A549 (cell line): ENCODE measurements around the gene TAS2R30.

Experiments used
- CTCF ChIP-seq: fragments of >200 bp; sonication (Bioruptor Twin); formaldehyde crosslinking; IDR thresholded peaks from 3 replicates; pipeline ENCODE4 v1.5.1; 2016
- E2F6 ChIP-seq: IDR thresholded peaks from 2 replicates; pipeline ENCODE4 v1.6.1; 2012; ENCODE audit warnings: low read depth, borderline replicate concordance
- POLR2A ChIP-seq: IDR thresholded peaks from 2 replicates; pipeline ENCODE4 v1.6.1; 2012; ENCODE audit warnings: mild to moderate bottlenecking, low read length
- RAD21 ChIP-seq, 2 experiments: fragments of >200 bp in 1 of 2; sonication (Bioruptor Twin) in 1 of 2; formaldehyde crosslinking in 1 of 2; IDR thresholded peaks in 1 of 2; conservative IDR thresholded peaks in 1 of 2; 2 replicates in 1 of 2; 3 replicates in 1 of 2; pipeline ENCODE4 v1.6.1; 2012 to 2018; ENCODE audit warnings: inconsistent platforms in 1 of 2
- RARB ChIP-seq: fragments of 250-450 bp; sonication (Bioruptor Pico); IDR thresholded peaks from 2 replicates; pipeline ENCODE4 v1.8.0; 2021; ENCODE audit warnings: mild to moderate bottlenecking, moderate library complexity
- RCOR1 ChIP-seq: fragments of 150-350 bp; IDR thresholded peaks from 2 replicates; pipeline ENCODE4 v1.6.1; 2014; ENCODE audit warnings: antibody characterized with exemption, low read length, low read depth
- RNF2 ChIP-seq: fragments of 200-600 bp; sonication (generic); IDR thresholded peaks from 2 replicates; pipeline ENCODE4 v1.6.1; 2016; ENCODE audit warnings: low read depth, mild to moderate bottlenecking, antibody characterized with exemption, moderate library complexity, borderline replicate concordance
- ZFP36 ChIP-seq: fragments of 450-650 bp; IDR thresholded peaks from 2 replicates; pipeline ENCODE4 v1.6.1; 2014; ENCODE audit warnings: borderline replicate concordance; ENCODE audit not compliant: partially characterized antibody
- TF ChIP-seq, protein P1 (sequence below): fragments of >200 bp; sonication (Bioruptor Twin); formaldehyde crosslinking; IDR thresholded peaks from 3 replicates; pipeline ENCODE4 v1.6.1; 2016

DNA sequence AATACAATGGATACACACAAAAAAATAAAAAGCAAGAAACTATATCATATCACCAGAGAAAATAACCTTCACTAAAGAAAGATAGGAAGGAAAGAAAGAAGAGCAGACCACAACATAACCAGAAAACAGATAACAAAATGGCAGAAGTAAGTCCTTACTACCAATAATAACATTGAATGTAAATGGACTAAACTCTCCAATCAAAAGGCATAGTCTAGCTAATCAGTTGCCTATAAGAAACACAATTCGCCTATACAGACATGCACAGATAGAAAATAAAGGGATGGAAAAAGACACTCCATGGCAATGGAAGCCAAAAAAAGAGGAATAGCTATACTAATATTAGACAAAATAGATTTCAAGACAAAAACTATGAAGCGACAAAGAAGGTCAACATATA is 8.9 kb upstream of the TAS2R30 start:
- TF ChIP-seq ZFP36, result no peak
- TF ChIP-seq CTCF, result no peak
- no peak for TF ChIP-seq RCOR1
- TF ChIP-seq, protein P1, sequence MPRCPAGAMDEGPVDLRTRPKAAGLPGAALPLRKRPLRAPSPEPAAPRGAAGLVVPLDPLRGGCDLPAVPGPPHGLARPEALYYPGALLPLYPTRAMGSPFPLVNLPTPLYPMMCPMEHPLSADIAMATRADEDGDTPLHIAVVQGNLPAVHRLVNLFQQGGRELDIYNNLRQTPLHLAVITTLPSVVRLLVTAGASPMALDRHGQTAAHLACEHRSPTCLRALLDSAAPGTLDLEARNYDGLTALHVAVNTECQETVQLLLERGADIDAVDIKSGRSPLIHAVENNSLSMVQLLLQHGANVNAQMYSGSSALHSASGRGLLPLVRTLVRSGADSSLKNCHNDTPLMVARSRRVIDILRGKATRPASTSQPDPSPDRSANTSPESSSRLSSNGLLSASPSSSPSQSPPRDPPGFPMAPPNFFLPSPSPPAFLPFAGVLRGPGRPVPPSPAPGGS, result no peak
- no peak for TF ChIP-seq E2F6
- no peak for TF ChIP-seq RNF2
- no peak for TF ChIP-seq RARB
- no peak for TF ChIP-seq RAD21 (conservative IDR thresholded peaks at IDR 0.05 in 1 of 2, IDR thresholded peaks at IDR 0.05 in 1 of 2)
- TF ChIP-seq POLR2A, result no peak
